Measurements from ENCODE around the gene GADD45GIP1.
"Not testable (repeated sequence)": the region's sequence is repeated elsewhere in the genome, so short reads cannot be mapped to it uniquely, and the experiment has no call there.

GADD45GIP1 gene

DNA sequence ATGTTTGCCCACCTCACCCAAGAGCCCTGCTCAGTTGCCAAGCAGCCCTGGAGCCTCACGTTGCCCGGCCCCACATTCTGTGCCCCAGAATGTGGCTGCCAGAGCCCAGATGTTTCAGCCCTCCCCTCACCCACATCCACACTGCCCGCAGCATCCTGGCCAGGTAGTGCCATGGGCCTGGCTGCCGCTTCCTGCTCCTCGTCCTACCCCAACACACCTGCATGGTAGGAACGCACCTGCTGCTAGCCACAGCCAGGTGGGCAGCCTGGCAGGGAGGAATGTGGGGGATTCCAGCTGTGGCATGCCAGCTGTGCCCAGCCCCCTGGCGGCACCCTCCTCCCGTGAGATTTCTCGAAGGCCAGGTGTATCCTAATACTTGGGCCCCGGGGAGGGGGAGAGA lies 30.8 kb upstream of the GADD45GIP1 start:
- DNase-seq (ENCODE audit: low spot score): peak; percentile 6

GRCh38 chr19:12987190-12987589 lies 30.2 kb upstream of the GADD45GIP1 start:
- no peak for DNase-seq (ENCODE audit: low spot score)

GRCh38 chr19:12986726-12987125 lies 29.7 kb upstream of the GADD45GIP1 start:
- no peak for DNase-seq (ENCODE audit: low spot score)

GRCh38 chr19:12985049-12985776 lies 28.2 kb upstream of the GADD45GIP1 start:
- peak; percentile 14 for DNase-seq (ENCODE audit: low spot score)

DNA sequence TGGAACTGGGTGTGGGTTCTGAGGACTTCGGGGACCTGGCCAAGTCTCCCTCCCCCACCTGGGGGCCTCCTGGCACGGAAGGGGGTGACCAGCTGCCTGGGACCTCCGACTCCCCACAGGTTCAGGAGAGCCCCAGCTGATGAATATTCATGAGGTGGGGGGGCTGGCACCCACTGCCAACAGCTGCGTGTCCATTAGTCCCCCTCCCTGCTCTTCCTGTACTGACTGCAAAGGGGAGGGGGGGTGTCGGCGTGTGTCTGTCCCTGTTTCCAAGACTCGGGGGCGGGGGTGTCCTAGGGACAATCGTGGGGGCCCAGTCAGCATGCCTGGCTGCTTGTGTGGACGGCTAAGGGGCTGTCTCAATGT lies 27.6 kb upstream of the GADD45GIP1 start:
- peak; percentile 4 for DNase-seq (ENCODE audit: low spot score)

DNA sequence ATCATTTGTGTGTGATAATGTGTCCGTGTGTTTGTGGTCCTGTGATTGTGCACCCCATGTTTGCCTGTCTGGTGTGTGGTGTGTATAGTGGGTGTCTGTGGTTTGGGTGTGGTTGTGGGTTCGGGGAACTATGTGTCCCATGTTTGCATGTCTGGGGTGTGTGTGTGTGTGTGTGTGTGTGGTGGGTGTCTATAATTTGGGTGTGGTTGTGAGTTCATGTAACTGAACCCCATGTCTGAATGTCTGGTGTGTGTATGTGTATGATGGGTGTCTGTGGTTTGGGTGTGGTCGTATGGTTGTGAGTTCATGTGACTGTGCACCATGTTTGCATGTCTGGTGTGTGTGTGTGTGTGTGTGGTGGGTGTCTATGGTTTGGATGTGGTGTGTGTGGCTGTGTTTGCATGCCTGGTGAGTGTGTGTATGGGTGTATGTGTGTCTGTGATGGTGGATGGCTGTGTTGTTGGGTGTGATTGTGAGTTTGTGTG lies 27.2 kb upstream of the GADD45GIP1 start:
- DNase-seq (ENCODE audit: low spot score): no peak

GRCh38 chr19:12983542-12984142 lies 26.6 kb upstream of the GADD45GIP1 start:
- peak; percentile 95 for DNase-seq (ENCODE audit: low spot score)

- DNase-seq (ENCODE audit: low spot score): no peak
These were observed 26.1 kb upstream of the GADD45GIP1 start for GRCh38 chr19:12983091-12983490.

GRCh38 chr19:12982648-12983047 lies 25.6 kb upstream of the GADD45GIP1 start:
- DNase-seq (ENCODE audit: low spot score): no peak

GRCh38 chr19:12979974-12980373 lies 23.0 kb upstream of the GADD45GIP1 start:
- DNase-seq (ENCODE audit: low spot score): no peak

GRCh38 chr19:12976109-12976508 lies 19.1 kb upstream of the GADD45GIP1 start:
- DNase-seq (ENCODE audit: low spot score): not testable (repeated sequence)

DNA sequence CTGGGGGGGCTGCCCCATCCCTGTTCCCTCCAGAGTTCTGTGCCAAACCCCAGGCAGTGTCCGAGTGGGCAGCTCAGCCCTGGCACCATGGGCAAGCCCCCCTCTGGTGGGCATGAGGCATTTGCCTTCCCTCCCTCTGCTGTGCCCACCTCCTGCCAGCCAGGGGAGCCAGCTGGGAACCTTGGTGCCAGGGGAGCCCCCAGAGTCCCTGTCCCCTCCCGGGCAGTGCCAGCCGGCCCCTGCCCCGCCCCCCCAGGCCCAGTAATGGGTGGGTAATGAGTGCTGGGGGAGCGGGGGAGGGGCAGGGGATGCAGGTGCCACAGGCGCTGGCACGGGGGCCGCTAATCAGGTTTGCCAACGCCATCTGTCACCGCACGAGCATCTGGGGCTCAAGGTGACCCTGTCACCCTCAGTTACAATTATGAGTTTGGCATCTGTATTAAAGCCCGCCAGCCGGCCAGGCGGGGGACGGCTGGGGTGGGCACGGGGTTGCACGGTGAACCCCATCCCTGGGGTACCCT lies 18.3 kb upstream of the GADD45GIP1 start:
- DNase-seq (ENCODE audit: low spot score): no peak

DNA sequence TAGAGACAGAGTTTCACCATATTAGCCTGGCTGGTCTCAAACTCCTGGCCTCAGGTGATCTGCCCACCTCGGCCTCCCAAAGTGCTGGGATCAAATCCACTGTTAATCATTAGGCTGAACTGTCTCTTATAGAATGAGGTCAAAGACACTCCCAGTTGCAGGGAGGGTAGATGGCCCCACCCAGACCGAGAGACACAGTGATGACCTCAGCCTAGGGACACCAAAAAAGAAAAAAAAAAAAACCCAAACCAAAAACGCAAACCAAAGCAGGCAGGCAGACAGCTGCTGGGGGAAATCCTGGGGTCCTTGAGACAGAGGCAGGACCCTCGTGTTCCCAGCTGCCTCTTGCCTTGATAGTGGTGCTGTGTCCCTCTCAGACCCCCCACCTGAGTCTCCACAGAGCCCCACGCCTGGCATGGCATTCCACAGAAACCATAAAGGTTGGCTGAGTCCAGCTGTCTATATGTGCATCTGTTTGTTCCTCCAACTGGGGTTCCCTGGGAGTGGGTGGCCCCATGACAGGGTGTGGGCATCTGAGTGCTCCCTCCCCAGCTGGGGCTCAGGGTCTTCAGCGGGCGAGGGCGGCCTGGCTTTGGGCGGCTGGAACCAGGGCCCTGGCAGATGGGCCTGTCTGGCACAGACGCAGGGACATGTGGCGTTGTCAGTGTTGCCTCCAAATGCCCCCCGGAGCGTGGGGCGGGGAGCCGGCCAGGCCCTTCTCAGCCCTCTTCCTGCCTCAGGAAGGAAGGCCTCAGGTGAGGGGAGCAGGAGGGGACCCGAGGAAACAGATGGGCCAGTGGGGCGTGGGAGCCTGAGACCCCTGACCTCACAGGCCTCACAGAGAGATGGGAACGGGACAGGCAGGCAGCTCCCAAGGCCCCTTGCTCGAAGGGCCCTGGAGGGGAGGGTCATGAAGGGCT lies 17.5 kb upstream of the GADD45GIP1 start:
- DNase-seq (ENCODE audit: low spot score): no peak

DNA sequence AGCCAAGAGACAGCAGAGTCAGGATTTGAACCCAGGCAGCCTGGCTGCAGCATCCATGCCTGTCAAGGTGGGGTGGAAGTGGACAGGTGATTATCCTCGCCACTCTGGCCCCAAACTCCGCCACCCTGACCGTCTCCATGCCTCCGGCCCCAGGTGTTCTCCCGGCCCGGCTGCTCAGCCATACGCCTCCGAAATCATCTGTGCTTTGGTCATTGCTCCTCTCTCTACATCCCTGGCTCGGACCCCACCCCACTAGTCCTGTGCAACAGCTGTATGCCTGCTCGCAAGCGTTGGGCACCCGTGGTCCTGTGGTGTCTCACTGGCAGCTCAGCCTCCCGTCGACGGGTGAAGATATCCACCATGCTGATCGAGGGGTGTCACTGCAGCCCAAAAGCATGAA lies 16.2 kb upstream of the GADD45GIP1 start:
- no peak for DNase-seq (ENCODE audit: low spot score)

- DNase-seq (ENCODE audit: low spot score): no peak
These were observed 13.2 kb upstream of the GADD45GIP1 start for GRCh38 chr19:12970070-12970820.

- no peak for DNase-seq (ENCODE audit: low spot score)
These were observed 12.4 kb upstream of the GADD45GIP1 start, which contains the start of gene DAND5 for GRCh38 chr19:12969292-12969988. Gene DAND5, plus strand, starts transcription at chr19:12969576. Its CDS starts 85 bp downstream, at chr19:12969661.

- no peak for DNase-seq (ENCODE audit: low spot score)
These were observed 10.9 kb upstream of the GADD45GIP1 start for GRCh38 chr19:12967907-12968306.

DNA sequence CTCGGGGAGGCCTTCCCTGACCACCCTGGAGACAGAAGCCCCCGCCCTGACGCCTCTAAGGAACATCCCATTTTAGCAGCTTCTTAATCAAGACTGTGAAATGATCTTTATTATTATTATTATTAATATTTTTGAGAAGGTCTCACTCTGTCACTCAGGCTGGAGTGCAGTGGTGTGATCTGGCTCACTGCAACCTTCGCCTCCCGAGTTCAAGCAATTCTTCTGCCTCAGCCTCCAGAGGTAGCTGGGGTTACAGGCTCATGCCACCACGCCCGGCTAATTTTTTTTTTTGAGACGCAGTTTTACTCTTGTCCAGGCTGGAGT lies 8.8 kb upstream of the GADD45GIP1 start:
- DNase-seq (ENCODE audit: low spot score): no peak

GRCh38 chr19:12965017-12965811 lies 8.2 kb upstream of the GADD45GIP1 start:
- DNase-seq (ENCODE audit: low spot score): peak; percentile 88

DNA sequence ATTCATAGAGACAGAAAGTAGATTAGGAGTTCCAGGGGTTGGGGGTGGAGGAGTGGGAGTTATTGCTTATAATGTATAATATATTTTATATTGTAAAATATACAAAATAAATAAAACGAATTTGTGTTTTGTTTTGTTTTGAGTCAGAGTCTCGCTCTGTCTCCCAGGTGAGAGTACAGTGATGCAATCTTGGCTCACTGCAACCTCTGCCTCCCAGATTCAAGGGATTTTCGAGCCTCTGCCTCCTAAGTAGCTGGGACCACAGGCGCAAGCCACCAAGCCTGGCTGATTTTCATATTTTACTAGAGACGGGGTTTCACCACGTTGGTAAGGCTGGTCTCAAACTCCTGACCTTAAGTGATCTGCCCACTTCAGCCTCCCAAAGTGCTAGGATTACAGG lies 2.5 kb upstream of the GADD45GIP1 start:
- DNase-seq (ENCODE audit: low spot score): no peak

Data from iPS-NIHi11 (cell line).